Fibroblast of lung (primary cell): ENCODE results near the gene NME1. TPM values are rescaled to one million over a fixed set of nuclear protein-coding genes. Genes with fewer than 3 reads are reported as not detected.

ENCODE experiments used
- DNase-seq, 2 donors: peaks; one replicate each; pipeline versions ENCODE4 v3.0.0 to v3.0.0-alpha.2; 2010; ENCODE audit warnings: low read depth in 2 of 2
- H2AFZ ChIP-seq: 2 replicates; pipeline ENCODE4 v1.5.1; 2012; ENCODE audit warnings: low read length, control low read depth, inconsistent platforms
- H3K27ac ChIP-seq: 2 replicates; pipeline ENCODE4 v1.5.1; 2011; ENCODE audit warnings: low read length, control low read depth; ENCODE audit not compliant: insufficient read depth
- H3K27me3 ChIP-seq: 2 replicates; pipeline ENCODE4 v1.5.1; 2011; ENCODE audit warnings: mild to moderate bottlenecking, low read length; ENCODE audit not compliant: control insufficient read depth, insufficient read depth
- H3K36me3 ChIP-seq: 2 replicates; pipeline ENCODE4 v1.5.1; 2011; ENCODE audit warnings: low read length; ENCODE audit not compliant: control insufficient read depth, insufficient read depth
- H3K4me1 ChIP-seq: 2 replicates; pipeline ENCODE4 v1.5.1; 2011; ENCODE audit warnings: low read length; ENCODE audit not compliant: control insufficient read depth, insufficient read depth; ENCODE audit errors: extremely low read depth
- H3K4me2 ChIP-seq: 2 replicates; pipeline ENCODE4 v1.5.1; 2011; ENCODE audit warnings: low read length, control low read depth; ENCODE audit not compliant: insufficient read depth; ENCODE audit errors: extremely low read depth
- H3K4me3 ChIP-seq, 4 experiments: fragments of 200-600 bp in 1 of 4; sonication (generic) in 1 of 4; replicated peaks in 1 of 4; 2 replicates each; pipeline ENCODE4 v1.5.1; 2011 to 2016; ENCODE audit warnings: low read length in 4 of 4, low read depth in 3 of 4, mild to moderate bottlenecking in 3 of 4, control low read depth in 2 of 4, inconsistent platforms in 1 of 4, mixed read lengths in 1 of 4; ENCODE audit not compliant: insufficient read depth in 1 of 4; ENCODE audit errors: control extremely low read depth in 1 of 4
- H3K79me2 ChIP-seq: 2 replicates; pipeline ENCODE4 v1.5.1; 2012; ENCODE audit warnings: mild to moderate bottlenecking, low read length, inconsistent platforms; ENCODE audit not compliant: control insufficient read depth, insufficient read depth
- H3K9ac ChIP-seq: 2 replicates; pipeline ENCODE4 v1.5.1; 2011; ENCODE audit warnings: mild to moderate bottlenecking, low read length, control low read depth; ENCODE audit not compliant: insufficient read depth
- H3K9me3 ChIP-seq: 2 replicates; pipeline ENCODE4 v1.5.1; 2012; ENCODE audit warnings: low read depth, low read length; ENCODE audit not compliant: control insufficient read depth, insufficient read depth
- H4K20me1 ChIP-seq: 2 replicates; pipeline ENCODE4 v1.5.1; 2011; ENCODE audit warnings: low read length; ENCODE audit not compliant: control insufficient read depth, insufficient read depth; ENCODE audit errors: extremely low read depth
- EZH2 ChIP-seq: IDR thresholded peaks from 2 replicates; pipeline ENCODE4 v1.5.1; 2012; ENCODE audit warnings: low read length, control low read depth, mild to moderate bottlenecking; ENCODE audit errors: missing control alignments
- polyA plus RNA-seq, 2 donors: library from polyadenylated mRNA; depleted of rRNA in 1 of 2; stranded (reverse) in 1 of 2; unstranded in 1 of 2; fragments of >200 nt; gene quantifications; 2 replicates each; pipeline ENCODE4 v1.2.1, GENCODE V29; 2011 to 2012; ENCODE audit warnings: missing spikeins in 1 of 2
- total RNA-seq: library from RNA; depleted of rRNA; stranded (reverse); fragments of >200 nt; gene quantifications from 2 replicates; pipeline ENCODE4 v1.2.1, GENCODE V29; 2014
- TF ChIP-seq, protein P1 (sequence below), 2 donors: IDR thresholded peaks in 1 of 2; conservative IDR thresholded peaks in 1 of 2; 1 replicate in 1 of 2; 2 replicates in 1 of 2; pipeline ENCODE4 v1.5.1; 2011 to 2012; ENCODE audit warnings: low read length in 2 of 2, control low read depth in 1 of 2, inconsistent platforms in 1 of 2, low read depth in 1 of 2, mild to moderate bottlenecking in 1 of 2

The NME1 gene
- total and polyA plus RNA-seq, 2 donors (not counting 1 experiment from before 2014, with no cell fraction given), result 108 to 220 TPM

- no peaks in the 10 kb centered on the region for H3K4me1 ChIP-seq
- H3K27ac ChIP-seq, result no peak overlapping the region
- no peak overlapping the region for H2AFZ ChIP-seq
- no peak overlapping the region for H3K4me2 ChIP-seq
- H3K79me2 ChIP-seq, result no peaks in the 10 kb centered on the region
- no peaks in the 10 kb centered on the region for H4K20me1 ChIP-seq
- no peak overlapping the region for H3K9ac ChIP-seq
- no peaks in the 10 kb centered on the region for H3K27me3 ChIP-seq
- H3K36me3 ChIP-seq, result peaks cover 3% of the 10 kb centered on the region
- H3K4me3 ChIP-seq, result no peak overlapping the region
- no peak for DNase-seq
- H3K9me3 ChIP-seq, result no peaks in the 10 kb centered on the region
- TF ChIP-seq, protein P1, sequence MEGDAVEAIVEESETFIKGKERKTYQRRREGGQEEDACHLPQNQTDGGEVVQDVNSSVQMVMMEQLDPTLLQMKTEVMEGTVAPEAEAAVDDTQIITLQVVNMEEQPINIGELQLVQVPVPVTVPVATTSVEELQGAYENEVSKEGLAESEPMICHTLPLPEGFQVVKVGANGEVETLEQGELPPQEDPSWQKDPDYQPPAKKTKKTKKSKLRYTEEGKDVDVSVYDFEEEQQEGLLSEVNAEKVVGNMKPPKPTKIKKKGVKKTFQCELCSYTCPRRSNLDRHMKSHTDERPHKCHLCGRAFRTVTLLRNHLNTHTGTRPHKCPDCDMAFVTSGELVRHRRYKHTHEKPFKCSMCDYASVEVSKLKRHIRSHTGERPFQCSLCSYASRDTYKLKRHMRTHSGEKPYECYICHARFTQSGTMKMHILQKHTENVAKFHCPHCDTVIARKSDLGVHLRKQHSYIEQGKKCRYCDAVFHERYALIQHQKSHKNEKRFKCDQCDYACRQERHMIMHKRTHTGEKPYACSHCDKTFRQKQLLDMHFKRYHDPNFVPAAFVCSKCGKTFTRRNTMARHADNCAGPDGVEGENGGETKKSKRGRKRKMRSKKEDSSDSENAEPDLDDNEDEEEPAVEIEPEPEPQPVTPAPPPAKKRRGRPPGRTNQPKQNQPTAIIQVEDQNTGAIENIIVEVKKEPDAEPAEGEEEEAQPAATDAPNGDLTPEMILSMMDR (conservative IDR thresholded peaks at IDR 0.05 in 1 of 2, IDR thresholded peaks at IDR 0.05 in 1 of 2; ENCODE audit: low read depth in 1 of 2, low read length in 2 of 2), result no peak
- TF ChIP-seq EZH2, result no peak
These were observed 38.5 kb downstream of the NME1 start for GRCh38 chr17:51191895-51192294.

GRCh38 chr17:51197754-51198153 is 44.4 kb downstream of the NME1 start:
- DNase-seq, result no peak
- Histone ChIP-seq H3K4me1 (no peaks in the 10 kb centered on the region), H3K4me2 (no peak overlapping the region), H2AFZ (no peak overlapping the region), H3K4me3 (no peak overlapping the region), H3K27ac (no peak overlapping the region), H4K20me1 (no peaks in the 10 kb centered on the region), H3K36me3 (no peaks in the 10 kb centered on the region), H3K27me3 (no peaks in the 10 kb centered on the region), H3K9ac (no peak overlapping the region), H3K79me2 (no peaks in the 10 kb centered on the region), H3K9me3 (no peaks in the 10 kb centered on the region)
- TF ChIP-seq, protein P1 (conservative IDR thresholded peaks at IDR 0.05 in 1 of 2, IDR thresholded peaks at IDR 0.05 in 1 of 2; ENCODE audit: low read depth in 1 of 2, low read length in 2 of 2), result no peak
- TF ChIP-seq EZH2, result no peak

- Histone ChIP-seq H3K9ac (no peak overlapping the region), H3K79me2 (no peaks in the 10 kb centered on the region), H3K4me1 (no peaks in the 10 kb centered on the region), H3K36me3 (no peaks in the 10 kb centered on the region), H3K9me3 (no peaks in the 10 kb centered on the region), H3K4me2 (no peak overlapping the region), H3K4me3 (no peak overlapping the region), H4K20me1 (no peaks in the 10 kb centered on the region), H3K27me3 (no peaks in the 10 kb centered on the region), H3K27ac (no peak overlapping the region), H2AFZ (no peak overlapping the region)
- no peak for DNase-seq
- no peak for TF ChIP-seq EZH2
- TF ChIP-seq, protein P1 (conservative IDR thresholded peaks at IDR 0.05 in 1 of 2, IDR thresholded peaks at IDR 0.05 in 1 of 2; ENCODE audit: low read depth in 1 of 2, low read length in 2 of 2), result no peak
These were observed 46.9 kb downstream of the NME1 start for GRCh38 chr17:51200295-51200694.
